Measurements from ENCODE around the gene KCNK13.
"Not testable (repeated sequence)": the region's sequence is repeated elsewhere in the genome, so short reads cannot be mapped to it uniquely, and the experiment has no call there.

KCNK13 gene

DNA sequence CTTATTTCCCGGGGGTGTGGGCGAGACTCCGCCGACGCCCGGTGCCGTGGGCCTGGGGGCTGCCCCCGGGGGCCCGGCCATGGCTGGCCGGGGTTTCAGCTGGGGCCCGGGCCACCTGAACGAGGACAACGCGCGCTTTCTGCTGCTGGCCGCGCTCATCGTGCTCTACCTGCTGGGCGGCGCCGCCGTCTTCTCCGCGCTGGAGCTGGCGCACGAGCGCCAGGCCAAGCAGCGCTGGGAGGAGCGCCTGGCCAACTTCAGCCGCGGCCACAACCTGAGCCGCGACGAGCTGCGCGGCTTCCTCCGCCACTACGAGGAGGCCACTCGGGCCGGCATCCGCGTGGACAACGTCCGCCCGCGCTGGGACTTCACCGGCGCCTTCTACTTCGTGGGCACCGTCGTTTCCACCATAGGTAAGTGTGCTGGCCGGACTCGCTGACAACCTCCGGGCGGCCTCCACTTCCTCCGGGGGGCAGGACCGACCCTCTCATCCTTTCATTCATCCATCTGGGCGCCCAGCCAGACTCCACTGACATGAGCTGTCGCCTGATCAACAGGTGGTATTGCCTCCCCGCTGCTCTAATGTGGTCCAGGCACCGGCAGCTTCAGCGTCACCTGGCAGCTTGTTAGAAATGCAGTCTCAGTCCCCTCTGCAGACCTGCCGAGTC lies 467 bp downstream of the KCNK13 start:
- no peak for DNase-seq

DNA sequence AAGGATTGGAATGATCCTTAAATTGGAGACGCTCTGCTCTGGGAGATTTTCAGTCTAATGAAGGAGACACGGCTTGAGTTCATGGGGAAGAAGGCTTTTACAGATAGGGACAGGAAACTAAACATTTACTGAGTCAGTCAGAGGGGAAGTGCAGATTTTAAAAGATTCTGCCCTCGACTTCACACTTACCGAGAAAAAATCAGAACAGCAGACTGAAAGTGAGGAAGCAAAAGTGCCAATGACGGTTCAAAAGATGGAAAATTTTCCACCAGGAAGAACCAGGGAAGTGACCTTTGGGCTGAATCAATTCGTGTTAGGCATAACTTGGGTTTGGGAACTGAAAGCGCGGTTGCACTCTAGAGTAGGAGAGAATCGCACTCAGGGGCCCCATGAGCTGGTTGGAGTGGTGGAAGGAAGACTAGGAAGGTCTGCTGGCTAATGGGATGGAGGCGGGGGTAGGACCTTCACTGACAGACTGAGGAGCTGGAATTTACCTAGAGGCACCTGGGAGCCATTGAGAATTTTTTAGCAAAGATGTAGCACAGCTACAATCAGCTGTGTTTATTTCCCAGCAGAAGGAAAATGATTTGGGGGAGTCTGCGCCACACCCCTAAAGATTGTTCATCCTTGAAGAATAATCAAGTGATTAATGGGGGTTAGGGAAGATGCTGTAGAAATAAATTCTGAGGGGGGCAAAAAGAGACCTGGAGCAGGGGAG lies 1.2 kb downstream of the KCNK13 start:
- DNase-seq: no peak

- no peak for DNase-seq
Measured at GRCh38 chr14:90072350-90072749, 10.6 kb downstream of the KCNK13 start.

DNA sequence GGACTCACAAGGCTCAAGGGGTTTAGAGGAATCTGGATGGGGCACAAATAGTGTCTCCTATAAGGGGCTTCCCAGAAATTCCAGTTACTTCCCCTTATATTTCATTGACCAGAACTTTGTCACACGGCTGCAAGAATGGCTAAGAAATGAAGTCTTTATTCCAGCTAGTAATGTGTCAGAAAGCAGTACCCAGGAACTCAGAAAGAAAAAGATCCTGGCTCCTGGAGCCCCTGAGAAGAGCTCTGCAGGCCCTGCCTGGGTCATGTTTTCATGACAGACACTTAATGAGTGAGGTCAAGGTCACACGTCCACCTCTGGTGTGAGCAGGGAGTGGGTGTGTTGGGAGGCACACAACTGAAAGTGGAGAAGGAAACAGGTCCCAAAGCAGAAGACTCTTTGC lies 17.8 kb downstream of the KCNK13 start:
- no peak for DNase-seq

DNA sequence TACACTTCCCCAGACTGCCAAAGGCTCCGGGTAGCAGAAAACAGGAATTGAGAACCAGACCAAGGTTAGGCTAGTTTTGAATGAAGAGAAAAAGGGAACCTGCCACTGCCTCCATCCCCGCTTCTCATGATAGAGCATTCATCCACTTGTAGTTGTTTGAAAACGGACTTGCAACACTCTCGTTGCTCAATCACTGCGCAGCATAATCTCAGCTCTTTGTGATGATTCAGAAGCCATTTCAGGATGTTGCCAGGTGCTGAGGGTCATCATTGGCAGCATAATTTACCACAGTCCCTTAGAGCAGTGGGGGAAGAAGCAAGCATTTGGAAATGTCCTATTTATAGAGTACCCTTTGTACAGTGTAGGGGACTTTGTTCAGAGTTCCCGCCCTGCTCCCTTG lies 25.6 kb downstream of the KCNK13 start:
- DNase-seq: peak; percentile 96

GRCh38 chr14:90088176-90088575 lies 26.4 kb downstream of the KCNK13 start:
- DNase-seq: no peak

DNA sequence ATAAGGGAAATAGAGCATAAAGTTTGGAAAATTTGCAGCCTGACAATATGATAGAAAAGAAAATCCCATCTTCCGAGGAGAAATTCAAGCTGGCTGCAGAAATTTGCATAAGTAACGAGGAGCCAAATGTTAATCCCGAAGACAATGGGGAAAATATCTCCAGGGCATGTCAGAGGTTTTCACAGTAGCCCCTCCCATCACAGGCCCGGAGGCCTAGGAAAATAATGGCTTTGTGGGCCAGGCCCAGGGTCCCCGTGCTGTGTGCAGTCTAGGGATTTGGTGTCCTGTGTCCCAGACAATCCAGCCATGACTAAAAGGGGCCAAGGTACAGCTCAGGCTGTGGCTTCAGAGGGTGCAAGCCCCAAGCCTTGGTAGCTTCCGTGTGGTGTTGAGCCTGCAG lies 27.7 kb downstream of the KCNK13 start:
- not testable (repeated sequence) for DNase-seq

DNA sequence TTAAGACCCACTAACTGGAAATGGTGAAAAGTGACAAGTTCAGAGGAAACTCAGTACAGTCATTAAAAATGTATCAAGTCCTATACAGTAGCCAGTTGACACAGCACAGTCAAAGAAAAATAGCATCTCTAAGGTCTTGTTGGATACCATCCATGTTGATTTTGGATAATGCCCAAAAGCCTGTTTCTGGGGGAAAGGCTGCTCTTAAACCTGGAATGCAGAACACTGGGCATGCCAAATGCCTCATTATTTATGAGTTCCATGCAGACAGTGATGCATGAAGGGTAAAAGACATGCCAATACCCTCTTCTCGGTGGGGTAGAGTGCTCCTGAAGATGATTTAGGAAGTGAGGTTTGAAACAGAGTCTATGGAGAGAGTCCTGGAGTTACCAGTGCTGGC lies 29.6 kb downstream of the KCNK13 start:
- no peak for DNase-seq

DNA sequence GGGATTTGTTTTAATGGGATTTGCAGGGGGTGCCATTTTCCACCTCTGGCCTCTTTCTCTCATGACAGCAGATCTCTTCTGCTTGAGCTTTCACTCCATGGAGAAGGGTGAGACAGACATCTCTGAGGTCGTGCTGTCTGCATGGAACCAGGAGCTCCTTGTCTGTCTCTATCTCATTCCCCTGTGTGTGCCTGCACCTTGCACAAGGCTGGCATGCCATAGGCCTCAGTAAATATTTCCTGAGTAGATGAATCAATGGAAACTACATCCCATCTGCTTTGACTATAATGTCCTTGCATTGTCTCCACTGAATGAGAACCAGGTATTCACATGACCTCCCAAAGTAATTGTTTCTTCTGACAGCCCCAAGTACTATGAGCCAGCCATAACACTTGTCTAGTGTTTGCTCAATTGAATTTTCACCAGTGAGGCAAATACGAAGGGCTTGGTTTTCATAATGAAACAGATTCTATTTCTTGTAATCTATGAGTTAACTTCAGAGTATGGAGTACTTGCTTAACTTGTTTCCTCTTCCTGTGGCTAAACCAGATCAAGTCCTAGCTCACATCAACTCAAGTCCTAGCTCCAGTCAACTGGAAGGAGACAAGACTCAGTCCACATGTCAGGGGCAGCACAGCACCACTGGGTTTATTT lies 32.3 kb downstream of the KCNK13 start:
- no peak for DNase-seq

DNA sequence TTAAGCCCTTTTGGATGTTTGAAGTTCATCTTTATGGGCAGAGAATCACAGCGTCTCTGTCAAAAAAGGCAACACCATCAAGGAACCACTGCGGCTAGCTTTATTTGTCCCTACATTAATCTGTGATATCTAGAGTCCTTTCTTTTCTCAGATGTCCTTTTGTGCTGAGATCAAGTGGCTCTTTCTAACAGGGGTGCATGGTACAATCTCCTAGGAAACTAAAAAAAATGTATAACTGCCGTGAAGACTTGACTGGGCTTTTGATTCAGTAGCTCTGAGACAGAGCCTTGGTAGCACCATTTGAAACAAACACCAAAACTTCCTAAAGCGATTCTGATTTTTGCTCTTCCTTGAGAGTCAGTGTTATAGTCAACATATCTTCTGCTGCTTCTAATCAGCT lies 33.3 kb downstream of the KCNK13 start:
- DNase-seq: no peak

- DNase-seq: no peak
Measured at GRCh38 chr14:90096566-90096965, 34.8 kb downstream of the KCNK13 start.

GRCh38 chr14:90103808-90104207 lies 42.0 kb downstream of the KCNK13 start:
- no peak for DNase-seq

GRCh38 chr14:90105756-90106155 lies 44.0 kb downstream of the KCNK13 start:
- DNase-seq: no peak

- no peak for DNase-seq
Measured at GRCh38 chr14:90107789-90108188, 46.0 kb downstream of the KCNK13 start.

DNA sequence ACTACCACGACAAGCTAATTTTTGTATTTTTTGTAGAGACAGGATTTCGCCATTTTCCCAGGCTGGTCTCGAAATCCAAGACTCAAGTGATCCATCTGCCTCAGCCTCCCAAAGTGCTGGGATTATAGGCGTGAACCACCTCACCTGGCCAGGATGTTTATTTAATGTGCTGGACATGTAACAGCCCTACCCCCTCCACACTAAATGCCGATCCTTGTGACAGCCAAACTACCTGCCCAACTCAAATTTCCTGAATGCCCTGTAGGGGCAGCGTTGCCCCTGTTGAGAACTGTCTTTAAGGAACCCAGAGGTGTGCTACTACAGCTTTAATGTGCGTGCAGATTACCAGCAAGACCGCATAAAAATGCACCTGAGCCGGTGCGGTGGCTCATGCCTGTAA lies 48.1 kb downstream of the KCNK13 start:
- no peak for DNase-seq

- DNase-seq: no peak
Measured at GRCh38 chr14:90111895-90112534, 50.2 kb downstream of the KCNK13 start.

DNA sequence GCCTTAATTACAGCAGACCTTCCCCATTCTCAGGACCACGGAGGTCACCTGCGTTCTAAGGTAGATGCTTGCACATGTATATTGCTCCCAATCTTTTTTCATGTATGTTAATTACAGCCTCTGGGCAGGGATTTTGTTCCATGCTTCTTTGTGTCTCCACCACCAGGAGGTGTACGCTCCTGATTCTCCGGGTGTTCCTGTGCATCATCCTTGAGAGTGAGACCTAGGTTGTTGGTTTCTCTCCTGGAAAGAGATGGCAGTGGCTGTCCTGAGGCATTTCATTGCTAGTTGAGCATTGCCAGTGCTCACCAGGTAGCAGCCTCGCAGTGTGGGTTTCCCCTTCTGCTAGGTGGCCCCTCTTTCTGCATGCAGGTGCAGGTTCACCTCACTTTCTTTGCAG lies 52.8 kb downstream of the KCNK13 start:
- DNase-seq: no peak

- DNase-seq: no peak
Measured at GRCh38 chr14:90115780-90116179, 54.0 kb downstream of the KCNK13 start.

GRCh38 chr14:90116444-90116843 lies 54.6 kb downstream of the KCNK13 start:
- no peak for DNase-seq

DNA sequence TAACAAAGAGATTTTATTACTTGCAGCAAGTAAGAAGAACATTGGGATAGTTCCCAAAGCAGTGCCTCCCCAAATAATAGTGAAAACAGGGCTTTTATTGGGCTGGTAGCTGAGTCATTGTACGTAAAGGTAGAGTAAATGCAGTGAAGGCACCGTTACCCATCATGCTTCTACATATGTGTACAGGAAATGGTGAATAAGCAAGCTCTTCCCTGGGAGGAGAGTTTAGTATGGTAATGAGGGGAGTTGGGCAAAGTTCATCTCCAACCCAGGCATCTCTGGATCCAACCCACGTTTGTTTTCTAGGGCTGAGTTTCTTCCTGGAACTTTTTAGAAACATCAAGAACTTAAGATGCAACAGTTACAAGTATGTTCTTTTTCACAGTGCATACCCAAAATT lies 56.2 kb downstream of the KCNK13 start:
- no peak for DNase-seq

GRCh38 chr14:90126260-90126659 lies 64.5 kb downstream of the KCNK13 start:
- no peak for DNase-seq

DNA sequence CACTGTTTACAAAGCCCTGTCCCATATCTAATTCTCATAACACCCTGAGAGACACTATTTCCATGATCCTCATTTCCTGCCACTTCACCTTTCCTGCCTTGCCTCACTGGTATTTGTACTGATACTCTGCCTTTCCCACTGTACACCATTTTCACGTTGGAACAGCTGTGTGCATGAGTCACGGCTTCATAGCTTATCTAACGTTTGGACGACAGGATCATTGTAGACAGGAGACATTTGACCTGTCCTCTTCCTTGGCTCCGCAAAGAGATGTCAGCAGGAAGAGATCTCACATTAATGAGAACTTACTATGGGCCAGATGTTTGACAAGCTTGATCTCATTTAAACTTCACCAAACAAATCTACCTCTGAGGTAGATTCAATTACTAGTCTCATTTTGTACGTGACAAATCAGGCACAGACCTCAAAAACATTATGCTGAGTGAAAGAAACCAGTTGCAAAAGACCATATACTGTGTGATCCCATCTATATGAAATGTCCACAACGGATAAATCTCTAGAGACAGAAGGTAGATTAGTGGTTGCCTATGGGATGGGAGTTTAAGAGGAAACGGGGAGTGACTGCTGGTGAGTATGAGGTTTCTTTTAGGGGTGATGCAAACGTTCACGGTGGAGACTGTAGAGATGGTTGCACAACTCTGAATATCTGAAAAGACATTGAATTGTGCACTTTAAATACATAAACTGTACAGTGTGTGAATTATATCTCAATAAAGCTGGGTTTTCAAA lies 71.2 kb downstream of the KCNK13 start:
- DNase-seq: no peak

DNA sequence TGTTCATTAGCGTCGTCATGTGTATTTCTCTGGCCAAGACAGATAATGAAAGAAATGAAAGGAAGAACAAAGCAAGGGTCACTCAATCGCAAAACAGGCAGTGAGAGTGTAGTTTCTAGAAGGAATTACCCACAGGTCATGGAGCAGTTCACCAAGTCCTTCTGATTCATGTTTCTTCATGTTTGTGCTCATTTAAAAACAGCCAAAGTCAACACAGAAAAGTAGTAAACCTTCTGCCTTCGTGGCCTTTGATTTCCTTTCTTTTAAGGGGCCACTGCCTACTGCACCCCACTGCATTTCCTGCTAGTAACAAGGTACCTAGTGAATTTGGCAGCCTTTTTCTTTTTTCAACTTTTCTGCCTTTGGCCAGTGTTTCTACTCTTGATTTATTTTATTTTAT lies 75.1 kb downstream of the KCNK13 start:
- no peak for DNase-seq

Data from SIG-M5 (cell line).